ENCODE measurements around the gene WDR18.

WDR18 gene

GRCh38 chr19:984165-984967, at the start of gene WDR18:
Gene WDR18 (plus strand): TSS chr19:984345. CDS start chr19:984354, 9 bp downstream.
- DNase-seq (ENCODE audit: low spot score), result peak; percentile 93

- peak; percentile 72 for DNase-seq (ENCODE audit: low spot score)
Measured at GRCh38 chr19:934865-935479, 49.2 kb upstream of the WDR18 start.

DNA sequence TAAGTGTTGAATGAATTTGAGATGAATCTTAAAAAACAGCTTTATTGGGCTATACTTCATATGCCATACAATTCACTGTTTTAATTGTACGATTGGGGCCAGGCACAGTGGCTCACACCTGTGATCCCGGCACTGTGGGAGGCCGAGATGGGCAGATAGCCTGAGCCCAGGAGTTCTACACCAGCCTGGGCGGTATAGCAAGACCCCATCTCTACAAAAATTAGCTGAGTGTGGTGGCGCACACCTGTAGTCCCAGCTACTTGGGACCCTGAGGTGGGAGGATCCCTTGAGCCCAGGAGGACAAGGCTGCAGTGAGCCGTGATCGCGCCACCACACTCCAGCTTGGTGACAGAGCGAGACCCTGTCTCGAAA, 48.0 kb upstream of the WDR18 start:
- DNase-seq (ENCODE audit: low spot score), result no peak

- no peak for DNase-seq (ENCODE audit: low spot score)
Measured at GRCh38 chr19:937259-937694, 46.9 kb upstream of the WDR18 start.

DNA sequence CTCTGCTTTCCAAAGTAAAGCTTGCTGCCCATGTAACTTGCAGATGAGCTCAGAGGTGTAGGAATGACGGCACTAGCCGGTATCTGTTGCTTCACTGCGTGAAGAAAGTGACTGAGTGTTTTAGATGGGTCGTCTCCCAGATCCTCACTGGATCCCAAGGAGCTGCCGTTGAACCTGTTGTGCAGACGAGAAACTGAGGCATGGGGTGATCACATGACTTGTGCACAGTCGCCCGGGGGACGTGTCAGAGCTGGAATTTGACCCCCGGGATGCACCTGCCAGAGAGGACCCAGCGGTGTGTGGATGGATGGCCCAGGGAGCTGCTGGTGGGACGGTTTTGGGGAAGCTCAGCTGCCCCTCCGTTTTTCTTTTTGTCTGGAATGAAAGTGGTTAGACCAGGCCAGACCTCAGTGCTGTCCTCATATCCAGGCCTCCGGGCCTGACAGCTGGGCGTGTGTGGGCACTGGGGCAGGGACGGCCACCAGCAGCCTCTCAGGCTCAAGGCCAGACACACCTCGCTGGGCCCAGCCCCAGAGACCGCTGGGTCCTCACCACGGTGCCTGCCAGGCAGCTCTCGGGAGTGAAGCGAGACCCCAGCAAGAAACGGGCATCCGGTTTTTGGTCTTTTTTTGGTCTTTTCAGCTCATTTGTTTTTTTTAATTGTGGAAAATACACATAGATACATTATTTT, 45.8 kb upstream of the WDR18 start:
- DNase-seq (ENCODE audit: low spot score), result no peak

DNA sequence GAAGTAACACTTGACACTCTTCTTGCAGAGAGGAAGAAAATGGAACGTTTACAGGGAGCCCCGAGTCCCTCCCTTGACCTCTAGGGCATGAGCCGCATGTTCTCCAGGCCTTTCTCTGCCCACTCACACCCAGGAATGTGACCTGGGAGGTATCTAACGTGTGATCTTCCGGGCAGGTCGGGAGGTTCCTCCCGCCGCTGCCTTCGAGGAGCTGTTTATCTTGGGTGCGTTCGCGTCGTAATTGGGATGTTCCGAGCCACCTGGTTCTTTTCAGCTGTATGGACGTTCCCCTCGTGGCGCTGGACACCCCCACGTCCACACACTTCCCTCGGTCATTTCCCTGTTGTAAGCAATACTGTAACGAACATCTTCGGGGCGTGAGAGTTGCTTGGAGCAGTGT, 44.7 kb upstream of the WDR18 start:
- DNase-seq (ENCODE audit: low spot score), result no peak

DNA sequence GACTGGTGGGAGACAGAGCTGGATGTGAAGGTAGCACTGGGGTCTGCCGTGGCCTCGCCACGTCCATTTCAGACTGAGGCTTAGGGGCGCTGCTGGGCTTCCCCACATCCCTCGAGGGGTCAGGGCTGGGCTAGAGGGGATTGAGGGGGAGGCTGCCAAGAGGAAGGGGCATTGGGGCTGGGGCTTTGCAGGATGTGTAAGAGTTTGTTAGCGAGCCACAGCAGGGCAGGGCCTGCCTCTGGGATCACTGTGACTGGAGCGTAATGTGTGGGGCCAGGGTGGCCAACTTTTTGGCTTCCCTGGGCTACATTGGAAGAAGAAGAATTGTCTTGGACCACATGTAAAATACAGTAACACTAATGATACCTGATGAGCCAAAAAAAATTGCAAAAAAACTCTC, 44.2 kb upstream of the WDR18 start:
- no peak for DNase-seq (ENCODE audit: low spot score)

- DNase-seq (ENCODE audit: low spot score), result peak; percentile 81
Measured at GRCh38 chr19:940591-941291, 43.4 kb upstream of the WDR18 start.

GRCh38 chr19:941292-942132, 42.6 kb upstream of the WDR18 start:
- no peak for DNase-seq (ENCODE audit: low spot score)

GRCh38 chr19:942133-942645, 42.0 kb upstream of the WDR18 start:
- DNase-seq (ENCODE audit: low spot score), result no peak

DNA sequence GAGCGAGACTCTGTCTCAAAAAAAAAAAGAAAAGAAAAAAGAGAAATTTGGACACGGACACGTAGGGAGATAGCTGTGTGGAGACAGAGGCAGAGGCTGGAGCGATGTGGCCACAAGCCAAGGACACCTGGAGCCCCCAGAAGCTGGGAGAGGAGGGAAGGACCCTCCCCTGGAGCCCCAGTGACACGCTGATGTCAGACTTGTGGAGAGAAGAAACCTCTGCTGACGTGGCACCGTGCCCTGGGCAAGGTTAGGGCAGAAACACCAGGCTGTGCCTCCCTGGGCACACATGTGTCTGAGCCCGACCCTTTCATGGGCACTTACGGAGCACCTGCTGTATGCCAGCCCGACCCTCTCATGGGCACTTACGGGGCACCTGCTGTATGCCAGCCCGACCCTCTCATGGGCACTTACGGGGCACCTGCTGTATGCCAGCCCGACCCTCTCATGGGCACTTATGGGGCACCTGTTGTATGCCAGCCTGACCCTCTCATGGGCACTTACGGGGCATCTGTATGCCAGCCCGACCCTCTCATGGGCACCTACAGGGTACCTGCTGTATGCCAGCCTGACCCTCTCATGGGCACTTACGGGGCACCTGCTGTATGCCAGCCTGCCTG, 40.5 kb upstream of the WDR18 start:
- DNase-seq (ENCODE audit: low spot score), result no peak

GRCh38 chr19:944171-944567, 40.0 kb upstream of the WDR18 start:
- no peak for DNase-seq (ENCODE audit: low spot score)

DNA sequence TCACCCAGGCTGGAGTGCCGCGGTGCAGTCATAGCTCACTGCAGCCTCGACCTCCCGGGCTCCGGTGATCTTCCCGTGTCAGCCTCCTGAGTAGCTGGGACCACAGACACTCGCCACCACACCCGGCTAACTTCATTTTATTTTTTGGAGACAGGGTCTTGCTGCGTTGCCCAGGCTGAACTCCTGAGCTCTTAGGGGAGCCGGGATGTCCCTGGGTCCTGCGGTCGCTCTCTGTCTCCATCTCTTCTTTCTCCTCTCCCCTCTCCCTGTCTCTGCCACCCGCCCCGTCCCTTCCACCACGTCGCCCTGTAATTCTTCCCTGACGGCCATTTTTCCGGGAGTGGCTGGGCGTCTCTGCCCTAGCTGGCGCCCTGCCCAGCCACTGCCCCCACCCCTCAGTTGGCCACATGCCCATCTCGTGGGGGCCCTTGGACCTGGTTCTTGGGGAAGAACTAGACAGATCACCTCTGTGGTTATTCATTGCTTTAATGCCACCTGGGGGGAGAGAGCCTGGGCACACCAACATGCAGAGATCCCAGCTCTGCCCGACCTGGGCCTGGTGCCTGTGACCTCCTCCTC, 39.4 kb upstream of the WDR18 start:
- DNase-seq (ENCODE audit: low spot score), result no peak

GRCh38 chr19:945401-946252, 38.5 kb upstream of the WDR18 start:
- no peak for DNase-seq (ENCODE audit: low spot score)

DNA sequence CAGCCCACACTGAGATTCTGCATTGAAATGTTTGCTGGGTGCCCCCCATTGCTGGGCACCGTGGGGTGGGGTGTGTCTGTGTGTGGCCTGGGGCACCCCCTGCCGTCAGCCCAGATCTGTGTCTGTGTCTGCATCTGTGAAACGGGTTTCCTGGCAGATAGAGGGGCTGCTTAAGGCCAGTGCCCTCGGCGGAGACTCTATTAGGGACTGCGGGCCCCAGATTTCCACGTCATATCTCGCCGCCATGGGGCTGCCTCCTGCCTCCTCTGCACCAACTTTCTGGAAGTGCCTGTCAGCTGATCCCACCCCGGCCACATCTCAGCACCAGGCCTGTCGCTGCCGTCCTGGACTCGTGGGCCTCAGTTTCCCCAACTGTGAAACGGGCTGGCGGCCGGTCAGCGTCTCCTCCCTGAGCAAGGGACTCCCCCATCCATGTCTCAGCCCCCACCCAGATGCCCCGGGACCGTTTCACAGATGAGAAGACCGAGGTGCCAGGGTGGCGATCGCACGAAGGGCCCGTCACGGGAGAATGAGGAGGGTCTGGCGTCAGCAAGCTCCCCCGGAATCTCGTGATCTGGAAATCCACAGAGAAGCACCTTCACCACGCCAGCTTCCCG, 36.9 kb upstream of the WDR18 start:
- no peak for DNase-seq (ENCODE audit: low spot score)

DNA sequence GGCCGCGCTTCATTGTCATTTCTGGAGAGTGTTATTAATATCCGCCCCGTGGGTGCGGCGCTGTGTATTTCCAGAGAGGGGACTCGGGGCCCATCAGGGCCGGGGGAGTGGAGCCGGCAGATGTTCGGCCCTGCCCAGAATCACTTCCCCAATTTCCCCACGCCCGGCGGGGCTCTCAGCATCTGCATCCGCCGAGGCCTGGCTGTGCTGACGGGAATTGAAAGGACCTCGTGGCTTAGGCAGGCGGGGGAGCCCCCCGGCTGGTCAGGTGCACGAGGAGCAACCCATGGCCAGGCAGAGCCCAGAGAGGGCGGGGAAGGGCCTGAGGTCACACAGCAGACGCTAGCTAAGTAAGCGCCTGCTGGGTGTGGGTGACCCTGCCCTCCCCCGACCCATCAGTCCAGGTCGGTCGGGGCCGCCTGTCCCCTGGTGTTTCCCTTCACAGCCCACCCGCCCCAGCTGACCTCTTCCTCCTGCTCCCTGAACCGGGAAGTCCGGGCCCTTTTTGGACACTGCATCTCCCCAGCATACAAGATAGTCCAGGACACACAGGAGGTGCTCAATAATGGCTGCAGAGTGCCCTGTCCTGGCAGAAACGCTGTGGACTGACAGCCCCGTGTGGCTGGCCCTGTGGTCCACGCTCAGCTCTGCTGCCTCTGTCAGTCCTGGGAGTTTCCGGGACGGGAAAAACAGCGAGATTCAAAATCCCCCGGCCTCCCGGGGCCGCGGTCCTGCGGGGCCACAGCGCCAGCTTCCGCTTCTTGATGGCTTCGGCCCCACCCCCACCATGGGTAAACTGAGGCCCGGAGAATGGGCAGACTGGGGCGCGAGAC, 36.2 kb upstream of the WDR18 start:
- DNase-seq (ENCODE audit: low spot score), result peak; percentile 43

DNA sequence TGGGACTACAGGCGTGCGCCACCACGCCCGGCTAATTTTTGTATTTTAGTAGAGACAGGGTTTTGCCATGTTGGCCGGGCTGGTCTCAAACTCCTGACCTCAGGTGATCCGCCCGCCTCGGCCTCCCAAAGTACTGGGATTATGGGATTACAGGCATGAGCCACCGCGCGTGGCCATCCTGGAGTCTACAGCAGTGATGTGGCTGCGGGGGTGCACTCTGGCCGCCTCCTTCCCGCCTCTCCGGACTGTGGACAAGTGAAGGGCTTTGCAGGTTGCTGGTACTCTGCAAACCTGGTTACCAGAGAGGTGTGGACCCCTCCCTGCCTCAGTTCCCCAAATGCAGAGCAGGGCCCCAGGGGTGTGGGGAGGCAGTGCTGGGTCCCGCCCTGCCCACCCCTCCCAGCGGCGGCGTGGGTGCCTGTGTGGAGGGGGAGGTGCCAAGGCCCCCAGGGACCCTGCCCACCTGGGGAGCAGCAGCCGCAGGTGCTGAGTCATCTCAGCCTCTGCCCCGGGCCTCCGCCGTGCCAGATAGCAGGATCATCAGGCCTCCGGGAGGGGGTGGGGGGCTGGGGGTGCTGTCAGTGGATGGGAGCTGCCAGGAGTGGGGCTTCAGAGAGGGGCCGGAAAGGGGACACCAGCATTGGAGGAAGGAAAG, 35.2 kb upstream of the WDR18 start:
- no peak for DNase-seq (ENCODE audit: low spot score)

All from globus pallidus (tissue), 1 donor.